ENCODE results near the gene CAPNS1.
"Not testable (repeated sequence)": the region's sequence is repeated elsewhere in the genome, so short reads cannot be mapped to it uniquely, and the experiment has no call there.

Gene CAPNS1

GRCh38 chr19:36169084-36169760 is 29.4 kb downstream of the CAPNS1 start:
- Histone ChIP-seq H3K9me2 (replicated peaks; ENCODE audit: insufficient read depth, low read length) (no peaks in the 10 kb centered on the region), H3K27me3 (ENCODE audit: low read length) (no peaks in the 10 kb centered on the region), H3K36me3 (ENCODE audit: low read length) (no peaks in the 10 kb centered on the region), H3K27ac (ENCODE audit: low read depth, low read length) (no peak overlapping the region), H4K20me1 (ENCODE audit: low read depth, low read length) (no peaks in the 10 kb centered on the region), H3K9ac (ENCODE audit: low read length) (no peak overlapping the region), H3K79me2 (ENCODE audit: insufficient read depth, low read length) (no peaks in the 10 kb centered on the region), H2AFZ (ENCODE audit: low read depth, low read length, severe bottlenecking) (no peak overlapping the region), H3K9me3 (ENCODE audit: insufficient read depth, low read length) (no peaks in the 10 kb centered on the region), H3K4me2 (ENCODE audit: low read depth, low read length, poor library complexity, severe bottlenecking) (no peak overlapping the region), H3K4me3 (ENCODE audit: insufficient read depth, low read length, poor library complexity, severe bottlenecking) (no peak overlapping the region), H3F3A (ENCODE audit: insufficient read depth) (no peaks in the 10 kb centered on the region)
- TF ChIP-seq EZH2phosphoT487 (conservative IDR thresholded peaks at IDR 0.05; ENCODE audit: low read length) (no peak), CTCF (IDR thresholded peaks at IDR 0.05; ENCODE audit: insufficient read depth, low read length, poor library complexity, severe bottlenecking) (no peak)

- no peaks in the 10 kb centered on the region for H3K9me2 ChIP-seq (replicated peaks; ENCODE audit: insufficient read depth, low read length)
These were observed 33.0 kb downstream of the CAPNS1 start for GRCh38 chr19:36172852-36173251.

GRCh38 chr19:36173846-36174245 is 34.0 kb downstream of the CAPNS1 start:
- not testable (repeated sequence) for H4K20me1 ChIP-seq (ENCODE audit: low read depth, low read length); H2AFZ ChIP-seq (ENCODE audit: low read depth, low read length, severe bottlenecking); H3K27ac ChIP-seq (ENCODE audit: low read depth, low read length); H3K27me3 ChIP-seq (ENCODE audit: low read length); H3K79me2 ChIP-seq (ENCODE audit: insufficient read depth, low read length); H3K36me3 ChIP-seq (ENCODE audit: low read length); H3K9me3 ChIP-seq (ENCODE audit: insufficient read depth, low read length); H3K9me2 ChIP-seq (replicated peaks; ENCODE audit: insufficient read depth, low read length); H3K4me3 ChIP-seq (ENCODE audit: insufficient read depth, low read length, poor library complexity, severe bottlenecking); H3F3A ChIP-seq (ENCODE audit: insufficient read depth); H3K4me2 ChIP-seq (ENCODE audit: low read depth, low read length, poor library complexity, severe bottlenecking); H3K9ac ChIP-seq (ENCODE audit: low read length)

More at GRCh38 chr19:36172852-36173251, 33.0 kb downstream of the CAPNS1 start:
- H3K4me2 ChIP-seq (ENCODE audit: low read depth, low read length, poor library complexity, severe bottlenecking): no peak overlapping the region
- no peak overlapping the region for H3K27ac ChIP-seq (ENCODE audit: low read depth, low read length)
- no peaks in the 10 kb centered on the region for H3K36me3 ChIP-seq (ENCODE audit: low read length)
- H3K4me3 ChIP-seq (ENCODE audit: insufficient read depth, low read length, poor library complexity, severe bottlenecking): no peak overlapping the region
- no peaks in the 10 kb centered on the region for H4K20me1 ChIP-seq (ENCODE audit: low read depth, low read length)
- H3K9ac ChIP-seq (ENCODE audit: low read length): no peak overlapping the region
- H3K79me2 ChIP-seq (ENCODE audit: insufficient read depth, low read length): no peaks in the 10 kb centered on the region
- H2AFZ ChIP-seq (ENCODE audit: low read depth, low read length, severe bottlenecking): no peak overlapping the region
- no peaks in the 10 kb centered on the region for H3K27me3 ChIP-seq (ENCODE audit: low read length)
- H3K9me3 ChIP-seq (ENCODE audit: insufficient read depth, low read length): no peaks in the 10 kb centered on the region
- H3F3A ChIP-seq (ENCODE audit: insufficient read depth): no peaks in the 10 kb centered on the region
- no peak for TF ChIP-seq EZH2phosphoT487 (conservative IDR thresholded peaks at IDR 0.05; ENCODE audit: low read length)
- TF ChIP-seq CTCF (IDR thresholded peaks at IDR 0.05; ENCODE audit: insufficient read depth, low read length, poor library complexity, severe bottlenecking): no peak

- not testable (repeated sequence) for H3K9ac ChIP-seq (ENCODE audit: low read length); H3K9me3 ChIP-seq (ENCODE audit: insufficient read depth, low read length); H3K27me3 ChIP-seq (ENCODE audit: low read length); H3F3A ChIP-seq (ENCODE audit: insufficient read depth); H2AFZ ChIP-seq (ENCODE audit: low read depth, low read length, severe bottlenecking); H3K9me2 ChIP-seq (replicated peaks; ENCODE audit: insufficient read depth, low read length); H3K27ac ChIP-seq (ENCODE audit: low read depth, low read length); H3K4me3 ChIP-seq (ENCODE audit: insufficient read depth, low read length, poor library complexity, severe bottlenecking); H4K20me1 ChIP-seq (ENCODE audit: low read depth, low read length); H3K4me2 ChIP-seq (ENCODE audit: low read depth, low read length, poor library complexity, severe bottlenecking); H3K36me3 ChIP-seq (ENCODE audit: low read length); H3K79me2 ChIP-seq (ENCODE audit: insufficient read depth, low read length)
These were observed 39.2 kb downstream of the CAPNS1 start for GRCh38 chr19:36179077-36179476.
